Suprapubic skin (tissue), 3 donors: Measurements from ENCODE around the gene KIF21B.

ENCODE experiments used
- CTCF ChIP-seq, 2 donors: fragments of 200-600 bp in 1 of 2; fragments of 450-650 bp in 1 of 2; sonication (generic) in 1 of 2; IDR thresholded peaks; one replicate each; pipeline ENCODE4 v1.5.1; 2016 to 2019; ENCODE audit warnings: antibody characterized with exemption in 2 of 2, mild to moderate bottlenecking in 1 of 2, moderate library complexity in 1 of 2
- POLR2A ChIP-seq, 2 donors: fragments of 450-650 bp; IDR thresholded peaks; one replicate each; pipeline ENCODE4 v1.6.1; 2017; ENCODE audit warnings: antibody characterized with exemption in 2 of 2, mild to moderate bottlenecking in 2 of 2, moderate library complexity in 2 of 2

GRCh38 chr1:200971955-200972711, 51.4 kb downstream of the KIF21B start:
- TF ChIP-seq CTCF (IDR thresholded peaks at IDR 0.05) (peak; percentile 46 to 85), POLR2A (IDR thresholded peaks at IDR 0.05) (no peak)
